Fibroblast of lung (primary cell): ENCODE data around the gene CIB2. TPM values are rescaled to one million over a fixed set of nuclear protein-coding genes. Genes with fewer than 3 reads are reported as not detected.

ENCODE experiments used
- DNase-seq, 2 donors: peaks; one replicate each; pipeline versions ENCODE4 v3.0.0 to v3.0.0-alpha.2; 2010; ENCODE audit warnings: low read depth in 2 of 2
- H2AFZ ChIP-seq: 2 replicates; pipeline ENCODE4 v1.5.1; 2012; ENCODE audit warnings: low read length, control low read depth, inconsistent platforms
- H3K27ac ChIP-seq: 2 replicates; pipeline ENCODE4 v1.5.1; 2011; ENCODE audit warnings: low read length, control low read depth; ENCODE audit not compliant: insufficient read depth
- H3K27me3 ChIP-seq: 2 replicates; pipeline ENCODE4 v1.5.1; 2011; ENCODE audit warnings: mild to moderate bottlenecking, low read length; ENCODE audit not compliant: control insufficient read depth, insufficient read depth
- H3K36me3 ChIP-seq: 2 replicates; pipeline ENCODE4 v1.5.1; 2011; ENCODE audit warnings: low read length; ENCODE audit not compliant: control insufficient read depth, insufficient read depth
- H3K4me1 ChIP-seq: 2 replicates; pipeline ENCODE4 v1.5.1; 2011; ENCODE audit warnings: low read length; ENCODE audit not compliant: control insufficient read depth, insufficient read depth; ENCODE audit errors: extremely low read depth
- H3K4me2 ChIP-seq: 2 replicates; pipeline ENCODE4 v1.5.1; 2011; ENCODE audit warnings: low read length, control low read depth; ENCODE audit not compliant: insufficient read depth; ENCODE audit errors: extremely low read depth
- H3K4me3 ChIP-seq, 4 experiments: fragments of 200-600 bp in 1 of 4; sonication (generic) in 1 of 4; replicated peaks in 1 of 4; 2 replicates each; pipeline ENCODE4 v1.5.1; 2011 to 2016; ENCODE audit warnings: low read length in 4 of 4, low read depth in 3 of 4, mild to moderate bottlenecking in 3 of 4, control low read depth in 2 of 4, inconsistent platforms in 1 of 4, mixed read lengths in 1 of 4; ENCODE audit not compliant: insufficient read depth in 1 of 4; ENCODE audit errors: control extremely low read depth in 1 of 4
- H3K79me2 ChIP-seq: 2 replicates; pipeline ENCODE4 v1.5.1; 2012; ENCODE audit warnings: mild to moderate bottlenecking, low read length, inconsistent platforms; ENCODE audit not compliant: control insufficient read depth, insufficient read depth
- H3K9ac ChIP-seq: 2 replicates; pipeline ENCODE4 v1.5.1; 2011; ENCODE audit warnings: mild to moderate bottlenecking, low read length, control low read depth; ENCODE audit not compliant: insufficient read depth
- H3K9me3 ChIP-seq: 2 replicates; pipeline ENCODE4 v1.5.1; 2012; ENCODE audit warnings: low read depth, low read length; ENCODE audit not compliant: control insufficient read depth, insufficient read depth
- H4K20me1 ChIP-seq: 2 replicates; pipeline ENCODE4 v1.5.1; 2011; ENCODE audit warnings: low read length; ENCODE audit not compliant: control insufficient read depth, insufficient read depth; ENCODE audit errors: extremely low read depth
- EZH2 ChIP-seq: IDR thresholded peaks from 2 replicates; pipeline ENCODE4 v1.5.1; 2012; ENCODE audit warnings: low read length, control low read depth, mild to moderate bottlenecking; ENCODE audit errors: missing control alignments
- polyA plus RNA-seq, 2 donors: library from polyadenylated mRNA; depleted of rRNA in 1 of 2; stranded (reverse) in 1 of 2; unstranded in 1 of 2; fragments of >200 nt; gene quantifications; 2 replicates each; pipeline ENCODE4 v1.2.1, GENCODE V29; 2011 to 2012; ENCODE audit warnings: missing spikeins in 1 of 2
- total RNA-seq: library from RNA; depleted of rRNA; stranded (reverse); fragments of >200 nt; gene quantifications from 2 replicates; pipeline ENCODE4 v1.2.1, GENCODE V29; 2014
- TF ChIP-seq, protein P1 (sequence below), 2 donors: IDR thresholded peaks in 1 of 2; conservative IDR thresholded peaks in 1 of 2; 1 replicate in 1 of 2; 2 replicates in 1 of 2; pipeline ENCODE4 v1.5.1; 2011 to 2012; ENCODE audit warnings: low read length in 2 of 2, control low read depth in 1 of 2, inconsistent platforms in 1 of 2, low read depth in 1 of 2, mild to moderate bottlenecking in 1 of 2

The CIB2 gene
- total and polyA plus RNA-seq, 2 donors (not counting 1 experiment from before 2014, with no cell fraction given) = 3.1 to 4.2 TPM

DNA sequence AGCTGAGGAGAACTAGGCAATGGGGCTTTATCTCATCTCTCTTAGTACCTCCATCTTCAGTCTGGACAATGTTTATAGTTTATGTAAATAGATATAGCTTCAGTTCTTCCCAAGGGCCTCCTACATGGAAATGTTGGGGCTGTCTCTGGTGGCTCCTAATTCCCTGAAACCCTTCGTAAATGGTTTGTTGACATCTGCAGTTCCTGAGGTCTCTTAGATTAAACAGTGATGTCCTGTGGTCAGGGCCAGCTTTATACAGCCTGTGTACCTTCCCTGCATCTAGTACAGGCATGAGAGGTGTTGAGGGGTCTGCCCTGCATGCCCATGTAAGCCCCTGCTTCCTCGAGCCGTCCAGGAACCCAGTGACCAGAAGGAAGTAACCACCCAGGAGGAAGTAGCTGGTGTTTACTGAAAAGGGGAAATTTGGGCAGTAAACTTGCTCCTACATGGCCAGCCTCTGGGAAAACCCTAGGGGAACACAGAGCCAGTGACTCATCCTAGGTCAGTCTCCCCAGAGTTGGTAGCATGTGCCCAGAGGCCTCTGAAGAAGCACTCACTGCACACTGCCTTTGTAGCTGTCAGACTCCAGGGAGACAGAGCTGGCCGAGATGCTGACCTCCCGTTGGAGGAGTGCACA lies 49.0 kb downstream of the CIB2 start:
- DNase-seq = no peak
- Histone ChIP-seq H3K27ac (no peak overlapping the region), H3K9me3 (no peaks in the 10 kb centered on the region), H3K79me2 (peaks cover under 1% of the 10 kb centered on the region), H4K20me1 (no peaks in the 10 kb centered on the region), H3K36me3 (no peaks in the 10 kb centered on the region), H3K4me2 (no peak overlapping the region), H3K4me1 (no peaks in the 10 kb centered on the region), H3K4me3 (no peak overlapping the region), H3K9ac (no peak overlapping the region), H3K27me3 (no peaks in the 10 kb centered on the region), H2AFZ (no peak overlapping the region)
- no peak for TF ChIP-seq EZH2

DNA sequence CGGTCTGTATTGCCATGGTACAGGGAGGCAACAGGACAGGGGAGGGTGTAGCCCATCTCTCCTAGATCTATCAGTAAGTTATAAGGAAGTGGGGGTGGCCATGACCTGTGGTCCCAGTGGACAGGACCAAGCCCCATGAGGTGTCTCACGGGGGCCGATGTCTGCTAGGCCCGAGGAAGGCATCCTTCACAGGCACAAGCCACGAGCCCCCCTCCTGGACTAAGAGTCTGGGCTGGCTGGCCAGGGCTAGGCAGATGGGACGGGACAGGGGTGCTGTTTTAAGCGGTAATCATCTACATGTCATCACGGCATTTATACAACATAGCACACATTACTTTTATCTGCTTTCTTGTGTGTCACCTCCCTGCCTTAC lies 51.2 kb downstream of the CIB2 start:
- H3K27ac ChIP-seq = no peak overlapping the region
- no peaks in the 10 kb centered on the region for H3K9me3 ChIP-seq
- no peaks in the 10 kb centered on the region for H3K27me3 ChIP-seq
- no peak for DNase-seq
- H2AFZ ChIP-seq = no peak overlapping the region
- TF ChIP-seq EZH2 = no peak
- TF ChIP-seq, protein P1, sequence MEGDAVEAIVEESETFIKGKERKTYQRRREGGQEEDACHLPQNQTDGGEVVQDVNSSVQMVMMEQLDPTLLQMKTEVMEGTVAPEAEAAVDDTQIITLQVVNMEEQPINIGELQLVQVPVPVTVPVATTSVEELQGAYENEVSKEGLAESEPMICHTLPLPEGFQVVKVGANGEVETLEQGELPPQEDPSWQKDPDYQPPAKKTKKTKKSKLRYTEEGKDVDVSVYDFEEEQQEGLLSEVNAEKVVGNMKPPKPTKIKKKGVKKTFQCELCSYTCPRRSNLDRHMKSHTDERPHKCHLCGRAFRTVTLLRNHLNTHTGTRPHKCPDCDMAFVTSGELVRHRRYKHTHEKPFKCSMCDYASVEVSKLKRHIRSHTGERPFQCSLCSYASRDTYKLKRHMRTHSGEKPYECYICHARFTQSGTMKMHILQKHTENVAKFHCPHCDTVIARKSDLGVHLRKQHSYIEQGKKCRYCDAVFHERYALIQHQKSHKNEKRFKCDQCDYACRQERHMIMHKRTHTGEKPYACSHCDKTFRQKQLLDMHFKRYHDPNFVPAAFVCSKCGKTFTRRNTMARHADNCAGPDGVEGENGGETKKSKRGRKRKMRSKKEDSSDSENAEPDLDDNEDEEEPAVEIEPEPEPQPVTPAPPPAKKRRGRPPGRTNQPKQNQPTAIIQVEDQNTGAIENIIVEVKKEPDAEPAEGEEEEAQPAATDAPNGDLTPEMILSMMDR (conservative IDR thresholded peaks at IDR 0.05 in 1 of 2, IDR thresholded peaks at IDR 0.05 in 1 of 2; ENCODE audit: low read depth in 1 of 2, low read length in 2 of 2) = no peak
- H3K36me3 ChIP-seq = no peaks in the 10 kb centered on the region
- no peak overlapping the region for H3K4me3 ChIP-seq
- H3K4me2 ChIP-seq = no peak overlapping the region
- peaks cover 3% of the 10 kb centered on the region for H3K4me1 ChIP-seq
- no peaks in the 10 kb centered on the region for H4K20me1 ChIP-seq
- no peak overlapping the region for H3K9ac ChIP-seq
- peaks cover 15% of the 10 kb centered on the region for H3K79me2 ChIP-seq

DNA sequence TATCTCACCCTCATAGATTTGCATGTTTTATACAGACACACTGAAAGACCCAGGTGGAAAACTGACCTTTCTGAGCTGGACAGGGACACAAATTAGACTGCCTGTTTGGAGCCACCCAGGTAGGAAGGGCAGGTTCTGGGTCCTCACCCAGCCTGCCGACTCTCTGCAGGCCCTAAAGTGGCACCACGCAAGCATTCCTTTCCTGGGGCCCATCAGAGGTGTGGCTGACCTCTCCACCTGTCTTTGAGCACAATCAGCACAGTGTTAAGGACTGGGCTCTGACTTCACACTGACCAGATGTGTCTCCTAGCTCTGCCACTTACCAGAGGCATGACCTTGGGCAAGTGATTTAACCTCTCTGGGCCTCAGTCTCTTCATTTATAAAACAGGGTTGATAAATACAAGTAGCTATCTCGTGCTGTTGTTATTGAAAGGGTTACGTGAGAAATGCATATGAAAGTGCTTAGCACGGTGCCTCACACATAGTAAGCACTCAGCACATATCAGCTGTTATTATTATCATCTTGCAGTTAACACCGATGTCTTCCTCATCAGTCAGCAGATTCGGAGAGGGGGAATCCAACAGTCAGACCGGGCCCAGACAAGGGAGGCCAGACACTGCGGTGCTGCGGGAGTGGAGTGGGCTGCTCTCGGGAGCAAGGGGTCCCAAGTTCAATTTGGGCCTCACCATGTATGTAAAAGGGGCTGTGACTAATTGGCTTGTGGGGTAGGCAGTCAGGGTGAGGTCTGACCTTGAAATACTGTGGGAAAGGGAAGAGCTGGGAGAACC lies 51.8 kb downstream of the CIB2 start:
- TF ChIP-seq EZH2 = no peak
- TF ChIP-seq, protein P1 (conservative IDR thresholded peaks at IDR 0.05 in 1 of 2, IDR thresholded peaks at IDR 0.05 in 1 of 2; ENCODE audit: low read depth in 1 of 2, low read length in 2 of 2) = no peak
- no peaks in the 10 kb centered on the region for H4K20me1 ChIP-seq
- H3K4me3 ChIP-seq = no peak overlapping the region
- no peak overlapping the region for H2AFZ ChIP-seq
- H3K79me2 ChIP-seq = peaks cover 20% of the 10 kb centered on the region
- H3K27me3 ChIP-seq = no peaks in the 10 kb centered on the region
- no peak for DNase-seq
- no peak overlapping the region for H3K27ac ChIP-seq
- H3K9ac ChIP-seq = no peak overlapping the region
- peaks cover 4% of the 10 kb centered on the region for H3K4me1 ChIP-seq
- H3K9me3 ChIP-seq = no peaks in the 10 kb centered on the region
- no peaks in the 10 kb centered on the region for H3K36me3 ChIP-seq
- no peak overlapping the region for H3K4me2 ChIP-seq
